Measurements from ENCODE around the gene TRAP1. TPM values are rescaled to one million over a fixed set of nuclear protein-coding genes. Genes with fewer than 3 reads are reported as not detected.
A peak's percentile ranks its signal among the peaks of the same experiment; 100 is the strongest.

The TRAP1 gene
- total RNA-seq, 8 experiments from 2014 or later = 76.9 to 215 (median 99.6) TPM

DNA sequence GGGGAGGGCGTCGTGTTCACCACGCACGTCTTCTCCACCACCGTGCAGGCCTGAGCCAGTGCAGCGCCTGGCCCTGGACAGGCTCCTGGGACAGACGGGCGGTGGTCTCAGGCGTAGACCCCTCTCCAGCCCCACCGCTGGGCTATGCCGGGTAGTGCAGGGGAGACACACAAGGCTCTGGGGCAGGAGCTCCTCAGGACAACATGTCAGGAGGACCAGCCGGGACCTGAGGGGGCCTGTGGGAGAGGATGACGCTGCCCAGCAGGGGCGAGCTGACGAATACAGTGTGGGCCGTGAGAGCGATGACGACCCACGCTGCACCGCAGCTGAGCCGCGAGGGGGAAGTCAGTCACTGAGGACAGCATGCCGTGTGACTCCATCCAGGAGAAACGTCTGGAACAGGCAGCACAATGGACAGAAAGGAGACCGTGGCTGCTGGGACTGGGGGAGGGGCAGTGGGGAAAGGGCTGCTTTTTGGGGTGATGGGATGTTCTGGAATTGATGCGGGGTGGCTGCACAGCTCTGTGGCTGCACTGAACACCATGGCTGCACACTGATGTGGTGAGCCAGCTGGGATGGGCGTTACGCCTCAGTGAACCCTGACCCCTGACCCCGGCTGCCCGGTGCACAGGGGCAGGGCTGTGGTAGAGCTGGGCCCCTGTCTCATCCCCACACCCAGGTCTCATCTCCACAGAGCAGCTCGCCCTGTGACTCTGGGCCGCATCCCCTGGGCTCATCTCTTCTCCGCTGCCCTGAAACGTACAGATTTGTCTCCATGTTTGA is 42.6 kb downstream of the TRAP1 start:
- peak in 3 of 8 experiments; percentile 16 to 25 (median 17) for ATAC-seq (replicated peaks in 6 of 8)
- no peaks in the 10 kb centered on the region for H3K4me1 ChIP-seq (replicated peaks in 1 of 2)
- 89 to 100% (median 93%) methylated on average over 1 to 9 of the region's 34 CpGs; no CpG with 5 or more reads in 5 of the 10 experiments for WGBS, 10 experiments
- in situ Hi-C loops (cut with MboI; ENCODE audit: low pct_unique_long_range_greater_than_20kb in 2 of 9, low sequenced_read_pairs in 9 of 9, unreplicated experiment in 9 of 9) = loop anchor here in 1 of 9 experiments (25.0 kb wide), 1 partner anchor 213 kb away; the partner anchor contains the start of gene CREBBP
- H3K27ac ChIP-seq = no peak overlapping the region
- no peak overlapping the region for H3K4me3 ChIP-seq

- no peak overlapping the region for H3K4me3 ChIP-seq
- no peaks in the 10 kb centered on the region for H3K4me1 ChIP-seq (replicated peaks in 1 of 2)
- no peak overlapping the region for H3K27ac ChIP-seq
- ATAC-seq (replicated peaks in 6 of 8) = peak in 1 of 8 experiments; percentile 21
- WGBS, 10 experiments = 80 to 100% (median 97%) methylated on average over 3 to 5 of the region's 13 CpGs; no CpG with 5 or more reads in 5 of the 10 experiments
- in situ Hi-C loops (cut with MboI; ENCODE audit: low pct_unique_long_range_greater_than_20kb in 2 of 9, low sequenced_read_pairs in 9 of 9, unreplicated experiment in 9 of 9) = no loop called here
Observed at GRCh38 chr16:3673676-3674377, 43.5 kb downstream of the TRAP1 start.

GRCh38 chr16:3673201-3673600 is 44.1 kb downstream of the TRAP1 start:
- WGBS, 10 experiments = 83 to 100% (median 94%) methylated on average over 3 to 11 of the region's 18 CpGs; no CpG with 5 or more reads in 4 of the 10 experiments
- no peak overlapping the region for H3K4me3 ChIP-seq
- H3K4me1 ChIP-seq (replicated peaks in 1 of 2) = no peaks in the 10 kb centered on the region
- in situ Hi-C loops (cut with MboI; ENCODE audit: low pct_unique_long_range_greater_than_20kb in 2 of 9, low sequenced_read_pairs in 9 of 9, unreplicated experiment in 9 of 9) = no loop called here
- no peak for ATAC-seq (replicated peaks in 6 of 8)
- no peak overlapping the region for H3K27ac ChIP-seq

DNA sequence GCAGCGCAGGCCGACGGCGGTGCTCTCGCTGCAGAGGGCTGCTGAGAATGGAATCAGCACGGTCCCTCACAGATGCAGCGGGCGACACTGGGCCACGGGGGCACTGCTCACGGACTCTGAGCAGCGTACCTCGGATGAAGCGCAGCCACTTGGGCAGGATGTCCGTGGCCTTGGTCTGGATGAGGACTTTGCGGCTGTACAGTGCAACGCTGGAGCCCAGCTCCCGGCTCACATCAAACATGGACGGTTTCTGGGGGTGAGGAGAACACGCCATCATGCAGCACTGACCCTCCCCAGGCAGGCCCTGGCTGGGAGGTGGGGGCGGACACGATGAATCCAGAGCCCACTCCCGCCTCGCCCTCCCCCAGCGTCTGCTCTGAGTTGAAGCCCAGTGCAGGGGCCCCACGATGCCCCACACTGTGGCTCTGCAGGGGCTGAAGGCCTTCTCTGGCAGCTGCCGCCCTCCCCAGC is 44.7 kb downstream of the TRAP1 start:
- 80 to 90% methylated on average over 1 to 4 of the region's 26 CpGs; no CpG with 5 or more reads in 8 of the 10 experiments for WGBS, 10 experiments
- no peak for ATAC-seq (replicated peaks in 6 of 8)
- Histone ChIP-seq H3K27ac (no peak overlapping the region), H3K4me3 (no peak overlapping the region), H3K4me1 (replicated peaks in 1 of 2) (no peaks in the 10 kb centered on the region)
- in situ Hi-C loops (cut with MboI; ENCODE audit: low pct_unique_long_range_greater_than_20kb in 2 of 9, low sequenced_read_pairs in 9 of 9, unreplicated experiment in 9 of 9) = no loop called here

DNA sequence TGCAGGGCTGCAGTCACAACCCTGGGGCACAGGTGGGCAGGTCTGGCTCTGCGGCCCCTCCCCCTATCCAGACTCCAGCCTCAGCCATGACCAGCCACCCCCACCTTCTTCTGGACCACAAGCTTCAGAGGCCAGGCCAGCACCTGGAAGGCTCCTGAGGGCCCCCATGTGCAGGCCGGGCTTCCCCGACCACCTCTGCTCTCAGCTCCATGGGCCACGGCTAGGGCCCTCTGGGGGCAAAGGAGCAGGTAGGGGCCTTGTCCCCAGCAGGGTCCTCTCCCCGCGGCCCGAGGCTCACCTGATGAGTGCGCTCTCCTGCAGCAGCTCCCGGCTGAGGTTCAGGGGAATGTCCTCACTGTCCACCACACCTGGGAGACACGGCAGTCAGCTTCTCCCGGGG is 45.9 kb downstream of the TRAP1 start:
- in situ Hi-C loops (cut with MboI; ENCODE audit: low pct_unique_long_range_greater_than_20kb in 2 of 9, low sequenced_read_pairs in 9 of 9, unreplicated experiment in 9 of 9) = no loop called here
- H3K27ac ChIP-seq = no peak overlapping the region
- no peak overlapping the region for H3K4me3 ChIP-seq
- ATAC-seq (replicated peaks in 6 of 8) = peak in 3 of 8 experiments; percentile 9 to 25 (median 13)
- no CpG with 5 or more reads among the region's 11 CpGs for WGBS, 10 experiments
- H3K4me1 ChIP-seq (replicated peaks in 1 of 2) = no peaks in the 10 kb centered on the region

DNA sequence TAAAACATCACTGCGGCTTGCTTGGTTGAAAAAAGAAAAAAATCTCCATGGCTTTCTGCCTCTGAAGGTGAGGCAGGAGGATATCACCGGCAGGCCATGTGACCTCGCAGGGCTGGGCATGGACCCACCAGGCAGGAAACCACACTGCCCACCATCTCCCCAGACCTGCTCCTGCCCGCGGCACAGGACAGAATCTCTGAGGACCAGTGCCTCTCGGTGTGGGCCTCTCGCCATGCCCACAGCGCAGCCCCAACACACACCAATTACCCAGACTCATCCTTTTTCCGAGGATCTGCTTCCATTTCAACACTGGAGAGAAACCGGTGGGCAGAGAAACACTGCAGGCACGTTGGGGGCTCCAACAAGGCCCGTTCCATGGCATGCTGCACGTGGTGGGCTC is 46.6 kb downstream of the TRAP1 start:
- in situ Hi-C loops (cut with MboI; ENCODE audit: low pct_unique_long_range_greater_than_20kb in 2 of 9, low sequenced_read_pairs in 9 of 9, unreplicated experiment in 9 of 9) = no loop called here
- Histone ChIP-seq H3K4me3 (no peak overlapping the region), H3K27ac (no peak overlapping the region), H3K4me1 (replicated peaks in 1 of 2) (no peaks in the 10 kb centered on the region)
- WGBS, 10 experiments = 80 to 100% (median 100%) methylated on average over 1 to 5 of the region's 13 CpGs; no CpG with 5 or more reads in 3 of the 10 experiments
- ATAC-seq (replicated peaks in 6 of 8) = no peak

- H3K27ac ChIP-seq = no peak overlapping the region
- ATAC-seq (replicated peaks in 6 of 8) = no peak
- in situ Hi-C loops (cut with MboI; ENCODE audit: low pct_unique_long_range_greater_than_20kb in 2 of 9, low sequenced_read_pairs in 9 of 9, unreplicated experiment in 9 of 9) = no loop called here
- no peaks in the 10 kb centered on the region for H3K4me1 ChIP-seq (replicated peaks in 1 of 2)
- H3K4me3 ChIP-seq = no peak overlapping the region
- 97 to 100% (median 100%) methylated on average over 1 to 6 of the region's 10 CpGs; no CpG with 5 or more reads in 4 of the 10 experiments for WGBS, 10 experiments
Observed at GRCh38 chr16:3669082-3669481, 48.2 kb downstream of the TRAP1 start.

GRCh38 chr16:3668626-3669025 is 48.7 kb downstream of the TRAP1 start:
- WGBS, 10 experiments = 86 to 100% (median 100%) methylated on average over 1 to 3 of the region's 11 CpGs; no CpG with 5 or more reads in 5 of the 10 experiments
- in situ Hi-C loops (cut with MboI; ENCODE audit: low pct_unique_long_range_greater_than_20kb in 2 of 9, low sequenced_read_pairs in 9 of 9, unreplicated experiment in 9 of 9) = no loop called here

DNA sequence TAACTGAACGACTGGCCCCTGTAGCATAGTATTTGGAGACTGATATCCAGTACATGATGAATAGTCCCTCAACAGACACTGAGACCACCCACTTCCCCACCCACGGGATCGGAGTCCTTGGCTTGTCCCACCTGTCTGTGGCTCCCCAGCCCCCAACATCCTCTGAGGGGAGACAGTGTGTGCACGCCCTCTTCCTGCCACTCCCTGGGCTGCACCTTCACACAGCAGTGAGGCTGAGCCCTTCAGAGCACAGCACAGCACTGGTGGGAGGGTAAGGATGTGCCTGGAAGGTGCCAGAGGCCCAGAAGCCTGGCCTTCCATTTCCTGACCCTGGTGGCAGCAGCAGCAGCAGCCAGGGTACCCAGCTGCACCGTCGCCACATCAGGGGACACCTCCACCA is 51.8 kb downstream of the TRAP1 start:
- Histone ChIP-seq H3K4me1 (replicated peaks in 1 of 2) (no peaks in the 10 kb centered on the region), H3K27ac (no peak overlapping the region), H3K4me3 (no peak overlapping the region)
- 73 to 100% (median 84%) methylated on average over 1 to 3 of the region's 6 CpGs; no CpG with 5 or more reads in 4 of the 10 experiments for WGBS, 10 experiments
- no peak for ATAC-seq (replicated peaks in 6 of 8)
- in situ Hi-C loops (cut with MboI; ENCODE audit: low pct_unique_long_range_greater_than_20kb in 2 of 9, low sequenced_read_pairs in 9 of 9, unreplicated experiment in 9 of 9) = no loop called here

More at GRCh38 chr16:3668626-3669025, 48.7 kb downstream of the TRAP1 start:
- Histone ChIP-seq H3K27ac (no peak overlapping the region), H3K4me1 (replicated peaks in 1 of 2) (no peaks in the 10 kb centered on the region), H3K4me3 (no peak overlapping the region)
- ATAC-seq (replicated peaks in 6 of 8) = no peak

DNA sequence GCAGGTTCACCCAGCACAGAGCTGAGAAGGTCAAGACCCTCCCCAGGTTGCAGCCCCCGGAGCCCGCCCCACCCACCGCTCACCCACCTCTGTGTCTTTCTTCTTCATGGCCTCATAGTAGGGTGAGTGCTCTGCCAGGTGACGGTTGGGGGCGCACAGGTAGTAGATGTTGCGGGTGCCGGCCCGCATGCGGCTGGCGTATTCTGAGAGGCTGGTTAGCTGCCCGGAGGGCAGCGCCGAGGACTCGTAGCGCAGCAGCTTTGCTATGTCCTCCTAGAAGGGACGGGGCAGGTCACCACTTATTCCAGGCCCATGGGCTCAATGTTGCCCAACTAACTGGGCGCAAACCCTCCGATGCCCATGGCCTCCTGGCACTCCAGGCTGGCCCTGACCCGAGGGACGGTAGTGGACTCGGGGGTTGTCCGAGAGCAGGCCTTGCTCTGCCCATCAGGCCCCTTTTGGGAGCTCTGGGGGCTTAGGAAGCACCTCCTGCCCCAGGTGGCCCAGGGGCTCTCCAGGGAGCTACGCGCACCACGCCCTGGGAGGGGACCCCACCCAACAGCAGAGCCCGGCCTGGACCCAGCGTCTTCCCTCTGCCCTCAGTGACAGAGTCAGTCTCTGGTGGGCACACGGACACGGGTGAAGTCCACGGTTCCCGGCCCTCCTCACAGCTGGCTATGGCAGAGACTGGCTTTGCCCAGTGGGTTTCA is 53.0 kb downstream of the TRAP1 start:
- Histone ChIP-seq H3K4me1 (replicated peaks in 1 of 2) (no peaks in the 10 kb centered on the region), H3K4me3 (no peak overlapping the region), H3K27ac (no peak overlapping the region)
- in situ Hi-C loops (cut with MboI; ENCODE audit: low pct_unique_long_range_greater_than_20kb in 2 of 9, low sequenced_read_pairs in 9 of 9, unreplicated experiment in 9 of 9) = no loop called here
- WGBS, 10 experiments = 92 to 100% (median 100%) methylated on average over 1 to 13 of the region's 31 CpGs; no CpG with 5 or more reads in 5 of the 10 experiments
- ATAC-seq (replicated peaks in 6 of 8) = peak in 3 of 8 experiments; percentile 16 to 21 (median 16)

DNA sequence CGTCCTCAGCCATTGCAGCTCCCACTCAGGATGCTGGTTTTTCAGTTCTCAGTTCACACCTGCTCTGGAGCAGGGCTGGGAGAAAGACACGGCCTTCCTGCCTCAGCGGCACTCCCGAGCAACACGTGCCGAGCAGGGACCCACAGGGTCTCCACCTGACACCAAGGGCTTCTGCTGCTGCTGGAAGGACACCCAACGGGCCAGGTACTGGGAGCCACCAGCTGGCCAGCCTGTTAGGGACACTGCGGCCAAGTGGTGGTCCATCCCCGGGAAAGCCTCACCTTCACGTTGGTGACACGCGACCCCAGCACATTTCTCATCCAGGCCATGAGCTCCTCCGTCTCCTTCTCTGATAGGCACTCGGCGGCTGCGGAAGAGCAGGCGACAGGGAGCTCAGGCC is 54.7 kb downstream of the TRAP1 start:
- no peak overlapping the region for H3K4me3 ChIP-seq
- peak in 1 of 8 experiments; percentile 16 for ATAC-seq (replicated peaks in 6 of 8)
- WGBS, 10 experiments = 80 to 100% (median 100%) methylated on average over 1 to 6 of the region's 17 CpGs; no CpG with 5 or more reads in 3 of the 10 experiments
- no peak overlapping the region for H3K27ac ChIP-seq
- in situ Hi-C loops (cut with MboI; ENCODE audit: low pct_unique_long_range_greater_than_20kb in 2 of 9, low sequenced_read_pairs in 9 of 9, unreplicated experiment in 9 of 9) = no loop called here
- H3K4me1 ChIP-seq (replicated peaks in 1 of 2) = no peaks in the 10 kb centered on the region

DNA sequence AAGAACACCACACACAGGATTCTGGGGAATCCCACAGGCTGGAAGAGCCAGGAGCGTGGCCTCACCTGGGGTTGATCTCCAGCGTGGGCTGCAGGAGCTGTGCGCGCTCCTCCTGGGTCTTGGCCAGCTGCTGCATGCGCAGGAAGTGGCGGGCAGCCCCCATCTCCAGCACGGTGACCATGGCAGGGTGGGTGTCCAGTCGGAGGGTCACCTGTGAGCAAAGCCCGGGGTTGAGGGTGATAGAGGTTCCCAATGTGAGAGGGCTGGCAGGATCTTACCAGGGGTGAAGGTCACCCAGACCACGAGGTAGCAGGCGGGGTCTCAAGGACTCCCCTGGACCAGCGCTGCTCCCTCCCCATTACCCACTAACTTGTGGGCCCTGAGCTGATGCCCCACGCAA is 55.4 kb downstream of the TRAP1 start:
- 87 to 100% (median 97%) methylated on average over 3 to 5 of the region's 13 CpGs; no CpG with 5 or more reads in 6 of the 10 experiments for WGBS, 10 experiments
- in situ Hi-C loops (cut with MboI; ENCODE audit: low pct_unique_long_range_greater_than_20kb in 2 of 9, low sequenced_read_pairs in 9 of 9, unreplicated experiment in 9 of 9) = no loop called here
- Histone ChIP-seq H3K4me3 (no peak overlapping the region), H3K27ac (no peak overlapping the region), H3K4me1 (replicated peaks in 1 of 2) (no peaks in the 10 kb centered on the region)
- peak in 3 of 8 experiments; percentile 9 to 14 (median 12) for ATAC-seq (replicated peaks in 6 of 8)
